HG02763 (cell line): ENCODE data around the gene METTL26.
"Not testable (repeated sequence)": the region's sequence is repeated elsewhere in the genome, so short reads cannot be mapped to it uniquely, and the experiment has no call there.

Experiments used
- ATAC-seq: cut with Tn5 transposase; IDR thresholded peaks from one replicate; pipeline ENCODE4 v1.9.1; 2021; ENCODE audit warnings: mild to moderate bottlenecking, moderate library complexity; ENCODE audit not compliant: unreplicated experiment

The METTL26 gene

DNA sequence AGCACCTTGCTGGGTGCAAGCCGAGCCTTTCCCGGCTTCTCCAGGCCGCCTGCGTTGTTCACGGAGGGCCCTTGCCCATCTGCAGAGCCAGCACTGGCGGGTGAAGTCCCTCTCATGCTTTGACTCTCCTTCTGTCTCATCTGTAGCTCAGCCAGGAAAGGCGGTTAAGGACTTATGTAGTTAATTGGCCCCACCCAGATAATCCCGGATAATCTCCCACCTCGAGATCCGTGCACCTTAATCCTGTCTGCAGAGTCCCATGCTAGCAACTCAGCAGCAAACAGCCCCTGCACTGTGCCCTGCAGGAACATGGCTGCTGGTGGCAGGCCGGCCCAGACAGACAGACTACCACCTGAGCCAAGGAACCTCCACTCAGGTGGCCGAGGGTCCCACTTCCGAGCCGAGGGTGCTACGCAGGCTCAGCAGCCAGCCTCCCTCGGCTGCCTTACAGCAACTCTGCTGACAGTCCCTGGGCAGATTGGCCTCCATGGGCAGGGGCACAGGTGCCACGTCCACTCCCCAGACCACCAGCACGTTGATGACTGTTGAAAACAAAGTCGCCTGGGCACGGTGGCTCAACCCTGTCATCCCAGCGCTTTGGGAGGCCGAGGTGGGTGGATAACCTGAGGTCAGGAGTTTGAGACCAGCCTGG, 29.3 kb downstream of the METTL26 start:
- ATAC-seq = no peak

DNA sequence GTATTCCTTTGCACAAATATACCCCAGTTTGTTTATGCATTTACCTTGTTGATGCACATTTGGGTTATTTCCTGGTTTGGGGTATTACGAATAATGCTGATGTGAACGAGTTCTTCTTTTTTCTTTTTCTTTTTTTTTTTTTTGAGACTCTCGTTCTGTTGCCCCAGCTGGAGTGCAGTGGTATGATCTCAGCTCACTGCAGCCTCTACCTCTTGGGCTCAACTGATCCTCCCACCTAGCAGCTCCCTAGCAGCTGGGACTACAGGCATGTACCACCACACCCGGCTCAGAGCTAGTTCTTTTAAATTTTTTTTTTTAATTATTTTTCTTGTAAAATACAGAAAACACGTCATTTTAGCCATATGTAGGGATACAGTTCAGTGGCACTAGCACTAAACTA, 32.2 kb downstream of the METTL26 start:
- no peak for ATAC-seq

DNA sequence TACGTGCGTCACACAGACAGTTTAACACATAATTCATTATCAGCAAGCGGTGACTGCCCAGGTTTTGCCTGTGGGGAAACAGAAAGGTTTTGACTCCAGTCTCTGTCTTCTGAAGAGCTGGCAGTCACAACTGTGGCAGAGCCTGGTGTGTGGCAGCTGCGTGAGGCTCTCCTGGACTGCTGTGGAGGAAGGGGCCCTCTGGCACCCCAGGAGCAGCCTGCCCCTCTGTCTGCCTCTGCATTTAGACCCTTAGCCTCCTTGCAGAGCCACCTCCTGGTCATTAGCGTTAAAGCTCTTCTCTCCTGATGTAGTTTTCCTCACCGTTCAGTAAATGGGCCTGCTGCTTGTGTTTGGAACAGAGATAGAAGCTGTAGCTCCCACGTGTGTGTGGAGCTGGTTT, 35.3 kb downstream of the METTL26 start:
- no peak for ATAC-seq

DNA sequence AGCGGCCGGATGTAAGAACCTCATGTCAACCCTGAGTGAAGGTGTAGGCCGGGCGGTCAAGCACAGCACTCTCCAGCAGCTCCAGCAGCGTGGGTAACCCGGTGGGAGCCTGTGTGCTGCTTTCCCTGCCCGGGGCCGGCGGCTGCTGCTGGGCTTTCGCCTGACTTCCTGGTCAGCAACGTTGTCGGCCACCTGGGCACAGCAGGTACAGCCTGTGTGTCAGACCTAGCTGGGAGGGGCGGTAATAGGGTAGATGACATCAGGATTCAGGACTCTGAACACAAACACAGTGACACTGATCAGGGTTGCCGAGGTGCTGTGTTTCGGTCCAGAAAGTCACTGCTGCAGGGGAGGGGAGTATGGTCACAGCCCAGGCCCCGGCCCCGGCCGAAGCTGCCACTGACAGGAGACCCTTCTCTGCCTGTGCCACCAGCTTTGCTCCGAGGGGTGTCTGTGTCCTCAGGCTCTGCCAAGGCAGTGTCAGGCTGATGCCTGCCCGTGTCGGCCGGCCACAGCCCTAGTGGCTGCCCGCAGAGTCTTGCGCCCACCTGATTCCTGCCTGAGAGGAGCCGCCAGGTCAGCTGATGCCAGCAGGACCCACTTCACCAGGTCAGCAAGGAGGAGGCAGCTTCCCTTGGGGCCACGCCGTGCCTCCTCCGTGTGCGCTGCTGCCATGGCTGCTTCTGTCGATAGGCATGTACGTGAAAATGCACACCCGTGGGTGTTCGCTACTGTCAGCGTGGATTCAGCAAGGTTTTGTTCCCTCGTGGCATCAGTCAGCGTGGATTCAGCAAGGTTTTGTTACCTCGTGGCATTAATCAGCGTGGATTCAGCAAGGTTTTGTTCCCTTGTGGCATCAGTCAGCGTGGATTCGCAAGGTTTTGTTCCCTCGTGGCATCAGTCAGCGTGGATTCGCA, 37.0 kb downstream of the METTL26 start:
- no peak for ATAC-seq

DNA sequence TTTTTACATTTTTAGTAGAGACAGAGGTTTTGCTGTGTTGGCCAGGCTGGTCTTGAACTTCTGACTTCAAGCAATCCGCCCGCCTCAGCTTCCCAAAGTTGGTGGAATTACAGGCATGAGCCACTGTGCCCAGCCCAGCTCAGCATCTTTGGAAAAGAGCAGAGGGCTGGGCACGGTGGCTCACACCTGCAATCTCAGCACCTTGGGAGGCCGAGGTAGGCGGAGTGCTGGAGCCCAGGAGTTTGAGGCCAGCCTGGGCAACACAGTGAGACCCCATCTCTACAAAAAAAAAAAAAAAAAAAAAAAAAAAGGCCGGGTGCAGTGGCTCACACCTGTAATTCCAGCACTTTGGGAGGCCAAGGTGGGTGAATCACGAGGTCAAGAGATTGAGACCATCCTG, 38.5 kb downstream of the METTL26 start:
- not testable (repeated sequence) for ATAC-seq

DNA sequence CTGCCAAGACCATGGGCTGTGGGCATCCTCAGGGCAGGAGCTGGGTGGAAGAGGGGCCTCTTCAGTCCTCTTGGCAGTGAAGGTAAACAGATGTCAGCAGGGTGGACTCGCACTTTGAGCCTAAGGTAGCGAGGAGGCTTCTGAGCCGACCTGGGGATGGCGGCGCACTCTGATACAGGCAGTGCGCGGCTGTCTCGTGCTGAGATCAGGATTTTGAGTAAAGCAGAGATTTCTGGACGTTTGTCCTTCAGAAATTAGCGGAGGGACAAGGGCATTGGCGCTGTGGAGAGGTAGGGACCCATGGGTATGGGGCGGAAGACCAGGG, 39.4 kb downstream of the METTL26 start:
- no peak for ATAC-seq

DNA sequence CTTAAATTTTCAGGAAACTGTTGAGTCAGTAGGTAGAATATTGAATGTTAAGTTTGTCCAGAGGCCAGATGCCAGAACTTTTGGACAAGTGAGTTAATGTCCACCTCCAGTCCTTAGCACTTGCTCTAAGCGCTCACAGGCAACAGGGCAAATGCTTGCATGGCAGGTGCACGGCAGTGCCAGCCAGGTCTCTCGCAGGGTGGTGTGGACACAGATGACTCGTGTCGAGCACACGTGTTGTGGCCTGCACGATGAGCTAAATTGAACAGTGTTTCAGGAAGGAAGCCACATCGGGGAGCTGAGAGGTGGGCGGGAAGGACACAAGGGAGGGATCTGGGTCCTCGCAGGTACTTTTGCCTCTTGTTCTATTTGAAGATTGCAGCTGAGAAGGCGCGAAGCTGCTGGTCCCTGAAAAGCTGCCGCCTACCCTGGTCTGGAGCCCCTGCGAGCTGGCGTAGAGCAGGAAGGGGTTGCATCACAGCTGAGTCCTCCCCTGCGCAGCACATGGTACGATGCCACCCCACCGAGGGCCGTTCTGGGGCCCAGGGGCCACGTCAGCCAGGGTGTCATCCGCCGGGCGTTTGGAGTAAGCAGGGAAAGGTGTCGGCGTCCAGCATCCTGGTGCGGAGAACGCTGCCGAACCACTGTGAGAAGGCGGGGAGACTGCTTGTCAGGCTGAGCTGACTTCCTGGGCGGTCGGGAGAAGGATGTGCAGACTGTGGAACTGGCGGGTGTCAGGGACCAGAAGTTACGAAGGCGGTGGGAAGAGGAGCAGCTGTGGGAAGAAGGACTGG, 40.0 kb downstream of the METTL26 start:
- no peak for ATAC-seq

DNA sequence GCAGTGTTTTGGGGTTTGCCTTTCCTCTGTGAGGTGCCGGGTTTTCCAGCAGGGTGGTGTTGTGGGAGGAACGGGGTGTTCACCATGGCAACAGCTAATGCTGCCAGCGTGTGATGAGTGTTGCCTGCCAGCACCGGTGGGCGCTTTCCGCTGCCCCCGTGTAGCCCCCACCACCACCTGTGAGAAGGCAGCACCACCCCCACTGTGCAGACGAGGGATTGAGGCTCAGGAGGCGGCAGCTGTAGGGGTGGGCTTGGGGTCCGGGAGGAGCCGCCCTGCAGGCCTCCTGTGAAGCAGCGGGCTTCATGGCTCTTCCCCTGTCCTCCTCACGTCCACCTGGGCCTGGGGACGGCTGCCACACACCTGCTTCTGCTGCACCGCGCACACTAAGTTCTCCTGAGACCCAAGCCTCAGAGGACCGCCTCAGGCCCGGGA, 41.0 kb downstream of the METTL26 start:
- ATAC-seq = no peak

DNA sequence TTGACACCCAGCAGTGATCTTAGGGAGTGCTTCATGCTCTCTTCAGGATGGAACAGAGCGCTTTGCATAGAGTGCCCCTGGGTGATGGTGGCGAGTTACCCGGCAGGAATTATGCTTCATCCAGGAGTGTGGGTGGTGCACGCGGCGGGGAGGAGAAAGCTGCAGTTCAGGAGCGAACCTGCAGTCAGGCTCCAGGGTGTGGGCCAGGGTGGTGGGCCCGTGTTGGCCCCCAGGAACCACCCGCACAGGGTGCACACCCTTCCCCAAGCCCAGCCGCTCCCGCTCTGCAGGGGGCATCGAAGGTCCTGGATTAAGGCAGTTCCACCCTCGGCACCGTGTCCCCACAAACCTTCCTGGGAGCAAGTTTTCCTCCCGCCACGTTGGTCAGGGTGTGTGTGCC, 42.3 kb downstream of the METTL26 start:
- ATAC-seq = no peak

DNA sequence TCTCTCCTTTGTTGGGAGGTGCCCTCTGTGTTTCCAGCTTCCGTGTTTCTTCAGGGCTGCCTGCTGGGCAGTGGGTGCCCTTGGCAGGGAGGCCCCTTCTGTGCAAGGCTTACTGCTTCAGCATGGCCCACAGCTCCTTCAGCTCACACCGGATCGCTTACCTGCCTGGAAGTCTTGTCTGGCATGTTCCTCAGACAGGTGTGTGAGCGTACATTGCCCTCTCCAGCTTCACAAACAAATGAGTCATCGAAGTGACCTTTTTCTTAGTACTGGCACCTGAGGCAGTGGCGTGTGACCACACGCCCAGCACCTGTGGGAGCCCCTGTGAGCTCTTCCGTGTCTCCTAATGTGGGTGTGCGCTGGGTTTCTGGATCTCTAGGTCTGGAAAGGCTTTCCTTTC, 42.7 kb downstream of the METTL26 start:
- no peak for ATAC-seq

DNA sequence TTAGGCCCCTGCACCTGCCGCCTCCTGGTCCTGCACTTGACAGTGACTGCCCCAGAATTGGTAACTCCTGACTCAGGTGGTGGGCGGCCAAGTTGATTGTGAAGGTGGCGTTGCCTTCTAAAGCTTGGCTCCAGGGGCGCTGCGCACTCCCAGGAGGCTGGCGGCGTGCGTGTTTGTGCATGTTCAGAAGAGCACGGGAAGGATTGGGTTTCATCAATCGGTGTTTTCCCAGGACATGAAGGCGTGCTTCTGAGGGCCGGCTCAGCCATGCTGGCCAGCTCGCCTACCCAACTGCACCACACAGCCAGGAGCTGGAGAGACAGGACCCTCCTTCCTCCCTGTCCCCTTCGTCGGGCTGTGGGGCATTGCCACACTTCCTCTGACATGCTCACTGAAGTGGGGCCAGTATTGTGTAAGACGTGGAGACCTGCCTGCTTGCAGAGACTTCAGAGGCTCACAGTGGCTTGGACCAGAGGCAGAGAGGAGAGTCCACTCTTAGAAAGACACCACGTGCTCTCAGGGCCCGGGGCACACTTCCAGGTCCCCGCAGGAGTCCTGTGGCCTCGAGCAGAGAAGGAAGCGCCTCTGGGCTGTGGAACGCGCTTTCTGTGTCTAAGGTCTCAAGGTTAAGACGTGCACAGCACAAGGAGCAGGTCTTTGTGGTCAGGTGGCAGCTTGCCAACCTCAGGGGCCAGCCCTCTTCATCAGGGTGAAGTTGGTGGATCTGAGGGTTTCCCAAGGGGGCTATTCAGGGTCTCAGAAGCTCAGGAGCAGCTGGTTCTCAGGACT, 43.4 kb downstream of the METTL26 start:
- ATAC-seq = no peak

DNA sequence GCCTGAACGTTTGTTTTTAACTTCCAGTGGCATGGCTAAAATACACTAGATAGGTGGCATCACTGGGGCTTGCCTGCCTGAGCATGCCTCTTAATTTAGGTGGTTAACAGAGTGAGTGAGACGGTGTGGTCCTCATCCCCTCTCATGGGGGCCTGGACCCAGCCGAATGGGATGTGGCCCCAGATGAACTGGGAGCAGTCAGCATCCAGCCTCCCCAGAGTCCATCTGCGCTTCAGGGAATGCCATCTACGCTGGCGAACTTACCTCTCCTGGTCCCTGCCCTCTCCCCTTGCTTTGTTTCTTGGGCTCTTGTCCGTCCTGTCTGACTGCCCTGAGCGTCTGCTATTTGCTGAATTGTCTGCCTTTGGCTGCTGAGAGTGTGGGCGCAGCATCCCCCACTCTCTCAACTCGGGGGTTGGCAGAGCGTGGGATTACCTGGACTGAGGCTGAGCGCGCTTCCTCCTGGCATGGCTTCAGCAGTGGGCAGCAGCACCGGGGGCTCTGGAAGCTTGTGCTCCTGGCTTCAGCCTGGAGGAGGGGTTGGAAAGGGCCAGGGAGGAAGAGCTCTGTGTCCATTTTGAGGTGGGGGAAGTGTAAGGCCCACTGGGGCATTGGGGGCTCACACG, 44.1 kb downstream of the METTL26 start:
- no peak for ATAC-seq

DNA sequence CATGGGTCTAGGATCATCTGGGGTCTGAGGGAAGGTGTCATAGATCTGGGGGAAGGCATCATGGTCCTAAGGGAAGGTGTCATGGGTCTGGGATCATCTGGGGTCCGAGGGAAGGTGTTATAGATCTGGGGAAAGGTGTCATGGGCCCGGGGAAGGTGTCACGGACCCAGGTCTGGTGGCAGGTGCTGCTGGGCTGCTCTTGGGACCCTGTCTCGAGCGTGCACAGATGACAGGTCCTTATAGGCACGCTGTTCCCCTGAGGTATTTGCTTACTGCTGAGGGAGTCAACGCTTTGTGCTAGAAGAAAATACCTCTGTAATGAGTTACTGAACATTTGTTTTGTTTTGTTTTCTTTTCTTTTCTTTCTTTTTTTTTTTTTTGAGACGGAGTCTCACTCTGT, 44.9 kb downstream of the METTL26 start:
- no peak for ATAC-seq

DNA sequence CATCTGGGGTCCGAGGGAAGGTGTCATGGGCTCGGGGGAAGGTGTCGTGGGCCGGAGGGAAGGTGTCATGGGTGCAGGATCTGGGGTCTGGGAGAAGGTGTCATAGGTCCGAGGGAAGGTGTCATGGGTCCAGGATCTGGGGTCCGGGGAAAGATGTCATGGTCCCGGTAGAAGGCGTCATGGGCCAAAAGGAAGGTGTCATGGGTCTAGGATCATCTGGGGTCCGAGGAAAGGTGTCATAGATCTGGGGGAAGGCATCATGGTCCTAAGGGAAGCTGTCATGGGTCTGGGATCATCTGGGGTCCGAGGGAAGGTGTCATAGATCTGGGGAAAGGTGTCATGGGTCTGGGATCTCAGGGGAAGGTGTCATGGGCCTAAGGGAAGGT, 45.3 kb downstream of the METTL26 start:
- ATAC-seq = no peak

DNA sequence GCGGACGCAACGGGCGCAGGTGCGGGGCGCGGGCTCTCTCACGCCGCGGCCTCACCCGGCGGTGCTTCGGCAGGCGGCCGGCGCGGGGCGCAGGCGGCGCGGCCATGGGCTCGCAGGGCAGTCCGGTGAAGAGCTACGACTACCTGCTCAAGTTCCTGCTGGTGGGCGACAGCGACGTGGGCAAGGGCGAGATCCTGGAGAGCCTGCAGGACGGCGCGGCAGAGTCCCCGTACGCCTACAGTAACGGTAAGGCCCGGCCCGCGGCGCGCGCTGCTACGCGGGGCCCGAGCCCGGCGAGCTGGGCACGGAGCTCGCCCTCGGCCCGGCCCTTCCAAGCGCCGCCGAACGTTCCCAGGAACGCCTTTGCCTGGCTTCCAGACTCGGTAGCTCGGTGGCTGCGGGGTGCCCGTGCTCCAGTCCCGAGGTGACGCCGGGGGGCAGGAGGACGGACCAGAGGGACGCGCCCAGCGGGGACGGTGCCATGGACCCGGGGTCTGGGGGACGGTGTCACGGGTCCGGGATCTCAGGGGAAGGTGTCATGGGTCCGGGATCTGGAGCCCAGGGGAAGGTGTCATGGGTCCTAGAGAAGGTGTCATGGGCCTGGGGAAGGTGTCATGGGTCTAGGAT, 45.8 kb downstream of the METTL26 start:
- no peak for ATAC-seq

DNA sequence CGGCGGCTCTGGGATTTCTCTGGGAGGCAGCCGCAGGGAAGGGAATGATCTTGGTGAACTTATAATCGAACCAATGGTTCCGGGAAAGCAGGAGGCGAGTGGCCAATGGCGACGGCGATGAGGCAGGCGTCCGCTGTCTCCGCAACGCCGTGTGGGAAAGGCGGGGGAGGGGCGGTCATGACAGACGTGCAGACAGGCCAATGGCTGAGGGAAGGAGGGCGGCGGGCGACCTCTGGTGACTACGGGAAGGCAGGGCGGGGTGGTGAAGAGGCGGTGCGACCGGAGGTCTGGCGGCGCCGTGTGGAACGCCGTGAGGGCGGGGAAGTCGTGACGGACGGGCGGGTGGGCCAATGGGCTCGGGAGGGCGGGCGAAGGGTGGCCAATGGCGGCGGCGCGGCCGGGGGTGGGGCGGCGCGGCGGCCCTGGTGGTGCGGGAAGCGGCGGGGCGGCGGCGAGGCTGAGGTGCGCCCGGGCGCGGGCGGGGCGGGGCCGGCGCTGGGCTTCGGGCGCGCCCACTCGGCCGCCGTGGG, 46.4 kb downstream of the METTL26 start, which contains the start of gene RAB40C:
Gene RAB40C, plus strand, starts transcription at position 409 of the 530 bp plus-strand sequence. CDS start 226 bp downstream, outside the sequence.
- peak; percentile 75 for ATAC-seq

DNA sequence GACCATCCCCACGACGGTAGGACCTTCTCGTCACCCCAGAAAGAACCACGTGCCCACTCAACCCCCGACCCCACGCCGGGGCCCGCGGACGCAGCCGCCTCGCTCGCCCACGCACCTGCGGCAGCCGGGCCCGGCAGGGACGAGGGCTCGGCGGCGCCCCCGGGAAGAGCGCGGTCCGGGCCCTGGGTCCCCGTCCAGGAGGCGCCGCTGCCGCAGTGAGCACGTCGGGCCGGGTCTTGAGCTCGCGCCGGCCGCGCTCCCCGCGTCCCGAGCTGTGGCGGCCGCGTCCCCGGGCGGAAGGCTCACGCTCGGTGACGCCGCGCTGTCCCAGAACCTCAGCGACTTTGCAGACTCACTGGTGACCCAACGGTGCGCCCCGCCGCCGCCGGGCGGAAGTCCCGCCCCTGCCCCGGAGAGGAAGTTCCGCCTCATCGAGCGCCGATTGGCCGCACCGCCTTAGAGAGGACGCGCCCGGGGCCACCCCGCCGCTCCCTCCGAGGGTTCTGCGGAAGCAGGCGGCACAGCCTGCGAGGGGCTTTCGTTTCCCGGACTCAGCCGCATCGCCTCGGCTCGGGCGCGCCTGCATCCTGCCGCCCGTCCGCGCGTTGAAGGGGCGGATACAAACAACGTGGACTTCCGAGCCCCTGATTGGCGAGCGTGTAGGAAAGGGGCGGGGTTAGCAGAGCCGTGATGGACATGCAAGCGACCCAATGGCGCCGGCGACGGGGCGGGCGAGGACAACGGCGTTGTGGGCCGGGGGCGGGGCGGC, 47.0 kb downstream of the METTL26 start:
- ATAC-seq = peak; percentile 72

DNA sequence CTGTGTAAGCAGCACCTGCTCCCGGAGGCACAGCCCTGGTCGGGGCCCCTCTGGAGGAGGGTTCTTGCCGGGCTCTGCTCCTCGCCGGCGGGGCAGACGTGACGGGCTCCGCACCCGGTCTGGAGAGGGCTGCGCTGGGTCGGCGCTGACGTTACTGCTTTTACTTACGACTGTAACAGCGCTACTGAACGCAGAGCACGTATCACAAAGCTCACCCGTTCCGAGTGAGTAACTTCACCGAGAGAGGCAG, 47.5 kb downstream of the METTL26 start:
- ATAC-seq = no peak
